ENCODE data around the gene TRAK1. TPM values are rescaled to one million over a fixed set of nuclear protein-coding genes. Genes with fewer than 3 reads are reported as not detected.

The TRAK1 gene
- total and polyA plus RNA-seq, 10 of the 15 experiments (the other 5 are each of a cell fraction or from before 2014, with no cell fraction given): 6.6 to 46.2 (median 23.7) TPM

GRCh38 chr3:42166662-42167300, 75.6 kb downstream of the TRAK1 start (continued):
- TF ChIP-seq SKIL (IDR thresholded peaks at IDR 0.05; ENCODE audit: low read depth, poor library complexity, severe bottlenecking) (no peak), KDM1A (IDR thresholded peaks at IDR 0.05; ENCODE audit: borderline replicate concordance) (no peak), POLR2A (IDR thresholded peaks at IDR 0.05; ENCODE audit: low read depth, low read length) (no peak), BMI1 (IDR thresholded peaks at IDR 0.05; ENCODE audit: borderline replicate concordance) (no peak), CREM (IDR thresholded peaks at IDR 0.05; ENCODE audit: low read depth) (no peak)

DNA sequence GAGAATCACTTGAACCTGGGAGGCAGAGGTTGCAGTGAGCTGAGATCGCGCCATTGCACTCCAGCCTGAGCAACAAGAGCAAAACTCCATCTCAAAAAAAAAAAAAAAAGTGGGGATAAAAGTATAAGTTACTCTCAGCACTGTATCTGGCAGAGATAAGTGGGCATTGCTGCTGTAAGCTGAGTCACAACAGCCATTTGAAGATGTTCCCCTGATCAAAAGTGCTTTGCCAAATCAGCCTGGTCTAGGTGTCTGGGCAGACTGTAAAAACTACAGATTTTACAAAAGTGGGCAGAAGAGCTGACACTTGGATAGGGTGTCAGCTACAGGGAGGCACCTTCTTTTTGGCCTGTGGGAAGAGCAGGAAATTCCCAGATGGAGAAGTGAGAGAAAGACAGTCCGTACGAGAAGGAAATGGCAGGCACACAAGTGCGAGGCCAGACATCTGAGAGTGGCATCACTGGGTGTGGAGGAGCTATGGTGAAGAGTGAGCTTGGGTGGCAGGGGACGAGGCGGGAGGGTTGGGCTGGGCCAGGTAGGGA, 78.5 kb downstream of the TRAK1 start:
- POLR2A ChIA-PET: no interaction called here
- ATAC-seq: no peak; the same call in 2 of the 3 replicates
- in situ Hi-C loops (cut with MboI): no loop called here
- Histone ChIP-seq H3K9ac (ENCODE audit: control insufficient read depth, insufficient read depth, low read length) (no peak overlapping the region), H4K20me1 (ENCODE audit: control insufficient read depth, insufficient read depth) (no peaks in the 10 kb centered on the region), H3K27me3 (replicated peaks in 1 of 2; ENCODE audit: control insufficient read depth in 2 of 2, insufficient read depth in 2 of 2, low read length in 1 of 2) (no peaks in the 10 kb centered on the region), H3K36me3 (ENCODE audit: control insufficient read depth in 2 of 2, insufficient read depth in 2 of 2, low read length in 1 of 2) (no peaks in the 10 kb centered on the region), H3K79me2 (ENCODE audit: control insufficient read depth, insufficient read depth, low read length) (peaks cover 34% of the 10 kb centered on the region), H3K4me2 (ENCODE audit: control insufficient read depth, insufficient read depth) (no peak overlapping the region), H3K9me3 (replicated peaks; ENCODE audit: control insufficient read depth, insufficient read depth, low read length) (no peaks in the 10 kb centered on the region), H3K4me1 (ENCODE audit: control insufficient read depth, insufficient read depth, low read length) (peaks cover 33% of the 10 kb centered on the region), H2AFZ (ENCODE audit: control insufficient read depth, low read depth, low read length) (no peak overlapping the region), H3K4me3 (no peak overlapping the region), H3K27ac (ENCODE audit: control insufficient read depth, insufficient read depth) (peak overlapping the region; percentile 15; the same call in 1 of the 2 replicates)
- TF ChIP-seq WRNIP1 (IDR thresholded peaks at IDR 0.05; ENCODE audit: borderline replicate concordance, low read depth, low read length) (no peak), EED (IDR thresholded peaks at IDR 0.05; ENCODE audit: low read depth) (0 out of 2 replicates have a peak, but pooled peaks have one; percentile 27)
- 66% methylated on average over 4 of the region's 7 CpGs for WGBS (ENCODE audit: insufficient coverage, insufficient replicate concordance, low lambda C conversion rate, missing lambda C conversion rate)
- CTCF ChIA-PET: interaction anchor here (1.0 to 5.9 kb wide), 5 partner anchors 21 to 78 kb away, joined by 3 to 50 read pairs (median 4); no protein-coding TSS in a partner anchor
- RAD21 ChIA-PET (ENCODE audit: unreplicated experiment): interaction anchor here (1.3 to 1.5 kb wide), 2 partner anchors 15 to 21 kb away, joined by 4 read pairs; no protein-coding TSS in a partner anchor
- no peak for FAIRE-seq
- SMC1A ChIA-PET (ENCODE audit: uncharacterized antibody, unreplicated experiment): interaction anchor here (0.9 to 1.4 kb wide), 3 partner anchors 11 to 43 kb away, joined by 3 to 5 read pairs (median 3); no protein-coding TSS in a partner anchor
- intact Hi-C loops (cut with micrococcal nuclease; ENCODE audit: unreplicated experiment): no loop called here
- DNase-seq (ENCODE audit: low read depth, low spot score): no peak
- BruUV-seq (replicated peaks): no TSS peak

Data from GM12878 (cell line).